GM19372 (cell line): Measurements from ENCODE around the gene LACTBL1.
"Not testable (repeated sequence)": the region's sequence is repeated elsewhere in the genome, so short reads cannot be mapped to it uniquely, and the experiment has no call there.

Source experiments
- ATAC-seq: cut with Tn5 transposase; IDR thresholded peaks from one replicate; pipeline ENCODE4 v1.9.1; 2021; ENCODE audit warnings: mild to moderate bottlenecking, low read depth, moderate library complexity; ENCODE audit not compliant: unreplicated experiment

Gene LACTBL1, protein sequence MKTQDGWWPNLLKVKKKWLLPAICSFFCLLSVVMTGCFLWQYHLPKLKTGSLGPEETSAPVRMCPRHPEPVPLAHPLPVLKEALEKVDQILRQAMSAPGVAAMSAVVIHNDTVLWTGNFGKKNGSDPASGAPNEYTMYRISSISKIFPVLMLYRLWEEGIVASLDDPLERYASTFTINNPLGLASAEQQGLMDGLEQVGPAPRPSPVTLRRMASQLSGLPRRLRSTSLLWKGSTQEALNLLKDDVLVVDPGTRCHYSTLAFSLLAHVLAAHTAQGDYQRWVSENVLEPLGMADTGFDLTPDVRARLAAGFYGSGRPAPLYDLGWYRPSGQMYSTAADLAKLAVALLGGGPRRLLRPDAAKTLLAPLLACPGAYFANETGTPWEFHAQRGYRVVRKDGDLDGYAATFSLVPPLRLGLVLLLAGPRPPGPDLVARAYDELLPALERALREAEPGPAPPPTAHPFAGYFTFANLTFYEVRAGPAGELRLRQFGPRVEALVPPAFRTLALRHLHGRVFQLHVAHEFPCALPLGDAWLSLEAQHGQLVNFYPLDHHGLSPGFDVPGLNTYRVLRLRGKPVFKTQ

GRCh38 chr1:22972760-22973159, at the start of gene LACTBL1:
Gene LACTBL1, minus strand, starts transcription at chr1:22972866. Its CDS starts 550 bp downstream, at chr1:22972316.
- no peak for ATAC-seq

GRCh38 chr1:23021834-23022233, 49.2 kb upstream of the LACTBL1 start:
- ATAC-seq: no peak

GRCh38 chr1:23020706-23021405, 48.2 kb upstream of the LACTBL1 start:
- no peak for ATAC-seq

DNA sequence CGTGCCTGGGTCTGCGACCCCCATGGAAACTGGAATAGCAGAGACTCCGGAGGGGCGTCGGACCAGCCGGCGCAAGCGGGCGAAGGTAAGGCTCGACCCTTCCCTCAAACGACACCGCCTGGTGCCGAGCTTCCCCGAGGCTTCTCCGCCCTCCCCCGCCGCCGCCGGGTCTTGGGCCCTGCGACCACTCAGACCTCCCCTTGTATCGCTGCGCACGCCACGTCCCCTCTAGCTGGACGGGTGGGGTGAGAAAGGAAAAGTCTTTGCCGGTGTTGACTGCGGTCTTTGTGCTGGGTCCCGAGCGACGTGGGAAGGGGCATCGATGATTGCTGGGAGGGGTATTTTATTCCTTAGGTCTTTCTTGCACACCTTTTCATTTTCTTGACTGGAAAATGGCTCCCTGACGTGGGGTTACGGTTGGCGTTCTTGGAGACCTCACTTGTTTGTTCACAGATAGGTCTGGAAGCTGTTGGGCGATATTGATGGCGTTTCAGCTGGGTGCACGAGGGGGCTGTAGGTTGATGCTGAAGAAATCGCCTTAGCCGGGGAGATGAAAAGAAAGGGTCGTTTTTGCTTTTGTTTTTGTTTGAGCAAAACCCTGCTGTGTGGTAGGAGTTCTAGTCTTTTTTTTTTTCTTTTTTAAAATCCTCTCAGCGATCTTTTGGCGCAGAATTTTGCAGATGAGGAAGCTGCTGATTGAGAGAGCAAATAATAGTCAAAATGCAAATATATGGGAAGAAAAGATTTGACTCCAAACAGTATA, 47.4 kb upstream of the LACTBL1 start:
- peak; percentile 9 for ATAC-seq

- peak; percentile 93 for ATAC-seq
Observed at GRCh38 chr1:23019094-23019862, 46.6 kb upstream of the LACTBL1 start, which contains the start of gene KDM1A. Gene KDM1A, plus strand, starts transcription at chr1:23019468. Its CDS starts 129 bp downstream, at chr1:23019597.

DNA sequence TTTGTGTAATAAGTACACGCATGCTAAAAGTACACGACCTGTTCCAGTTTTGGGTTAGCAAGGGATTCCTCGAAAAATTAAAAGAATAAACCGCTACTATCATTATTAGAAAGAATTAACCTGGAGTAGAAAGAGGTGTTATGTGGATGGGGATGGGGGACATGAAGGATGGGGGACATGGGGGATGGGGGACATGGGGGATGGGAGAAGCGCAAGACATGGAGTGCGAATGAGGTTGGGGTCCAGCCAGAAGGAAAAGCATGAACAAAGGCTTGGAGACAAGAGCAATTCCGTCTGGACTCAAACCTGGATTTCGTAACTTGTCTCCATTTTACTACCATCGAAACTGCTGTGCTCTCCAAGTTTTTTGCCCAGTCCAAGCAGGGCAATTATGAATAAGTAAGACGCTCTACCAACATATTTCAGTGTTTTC, 46.0 kb upstream of the LACTBL1 start:
- no peak for ATAC-seq

- ATAC-seq: no peak
Observed at GRCh38 chr1:23013657-23014056, 41.0 kb upstream of the LACTBL1 start.

DNA sequence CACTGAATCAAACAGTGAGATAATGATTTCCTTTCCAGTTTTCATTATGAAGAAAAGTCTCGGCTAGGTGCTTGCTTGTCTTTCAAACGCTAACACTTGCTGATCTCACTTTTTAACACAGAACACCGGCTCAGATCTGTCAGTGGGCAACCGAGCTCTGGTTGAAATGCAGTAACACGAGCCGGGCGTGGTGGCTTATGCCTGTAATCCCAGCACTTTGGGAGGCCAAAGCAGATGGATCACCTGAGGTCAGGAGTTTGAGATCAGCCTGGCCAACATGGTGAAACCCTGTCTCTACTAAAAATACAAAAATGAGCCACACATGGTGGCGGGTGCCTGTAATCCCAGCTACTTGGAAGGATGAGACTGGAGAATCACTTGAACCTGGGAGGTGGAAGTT, 37.4 kb upstream of the LACTBL1 start:
- not testable (repeated sequence) for ATAC-seq

- no peak for ATAC-seq
Observed at GRCh38 chr1:23008901-23009300, 36.2 kb upstream of the LACTBL1 start.

GRCh38 chr1:23007106-23007505, 34.4 kb upstream of the LACTBL1 start:
- no peak for ATAC-seq

DNA sequence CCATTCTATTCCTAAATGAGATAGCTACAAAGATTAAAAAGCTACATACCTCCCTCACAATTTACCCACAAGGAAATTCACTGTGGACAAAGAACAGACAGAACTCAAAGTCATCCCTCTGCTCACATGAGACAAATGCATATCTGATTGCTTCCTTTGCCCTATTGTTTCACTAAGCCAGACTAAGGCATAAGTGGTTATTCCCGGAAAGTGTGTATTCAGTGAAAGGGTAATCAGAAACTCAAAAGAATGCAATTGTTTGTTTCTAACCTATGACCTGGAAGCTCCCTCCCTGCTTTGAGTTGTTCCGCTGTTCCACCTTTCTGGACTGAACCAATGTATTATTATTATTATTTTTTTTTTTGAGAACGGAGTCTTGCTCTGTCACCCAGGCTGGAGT, 32.1 kb upstream of the LACTBL1 start:
- not testable (repeated sequence) for ATAC-seq

GRCh38 chr1:23004112-23004511, 31.4 kb upstream of the LACTBL1 start:
- no peak for ATAC-seq

GRCh38 chr1:23002218-23002617, 29.6 kb upstream of the LACTBL1 start:
- not testable (repeated sequence) for ATAC-seq

- not testable (repeated sequence) for ATAC-seq
Observed at GRCh38 chr1:23000133-23000532, 27.5 kb upstream of the LACTBL1 start.

DNA sequence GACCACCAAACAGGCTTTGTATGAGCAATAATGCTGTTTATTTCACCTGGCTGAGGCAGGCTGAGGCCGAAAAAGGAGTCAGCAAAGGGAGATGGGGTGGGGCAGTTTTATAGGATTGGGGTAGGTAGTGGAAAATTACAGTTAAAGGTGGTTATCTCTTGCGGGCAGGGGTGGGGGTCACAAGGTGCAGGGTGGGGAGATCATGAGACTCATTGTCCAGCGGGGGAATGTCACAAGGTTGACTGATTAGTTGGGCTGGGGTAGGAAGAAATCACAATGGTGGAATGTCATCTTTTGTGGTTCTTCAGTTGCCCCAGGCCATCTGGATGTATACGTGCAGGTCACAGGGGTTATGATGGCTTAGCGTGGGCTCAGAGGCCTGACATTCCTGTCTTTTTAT, 24.9 kb upstream of the LACTBL1 start:
- not testable (repeated sequence) for ATAC-seq

GRCh38 chr1:22995774-22996173, 23.1 kb upstream of the LACTBL1 start:
- no peak for ATAC-seq

DNA sequence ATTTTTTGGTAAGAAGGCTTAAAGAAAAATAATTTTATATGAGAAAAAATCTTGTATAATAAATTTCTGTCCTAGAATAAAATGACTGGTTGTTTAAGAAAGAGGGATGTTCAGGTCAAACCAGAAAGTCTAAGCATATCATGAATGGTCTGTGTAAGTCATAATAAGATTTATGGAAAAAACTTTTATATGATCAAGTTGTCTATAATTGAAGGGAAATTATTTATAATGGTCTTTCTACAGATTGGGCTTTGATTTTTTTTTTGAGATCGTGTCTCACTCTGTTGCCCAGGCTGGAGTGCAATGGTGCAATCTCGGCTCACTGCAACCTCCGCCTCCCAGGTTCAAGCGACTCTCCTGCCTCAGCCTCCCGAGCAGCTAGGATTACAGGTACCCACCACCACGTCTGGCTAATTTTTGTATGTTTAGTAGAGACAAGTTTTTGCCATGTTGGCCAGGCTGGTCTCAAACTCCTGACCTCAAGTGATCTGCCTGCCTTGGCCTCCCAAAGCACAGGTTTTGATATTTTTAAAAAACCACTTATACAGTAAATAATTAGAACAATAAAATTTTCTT, 20.6 kb upstream of the LACTBL1 start:
- not testable (repeated sequence) for ATAC-seq

GRCh38 chr1:22992384-22992783, 19.7 kb upstream of the LACTBL1 start:
- not testable (repeated sequence) for ATAC-seq

GRCh38 chr1:22983944-22984343, 11.3 kb upstream of the LACTBL1 start:
- no peak for ATAC-seq

DNA sequence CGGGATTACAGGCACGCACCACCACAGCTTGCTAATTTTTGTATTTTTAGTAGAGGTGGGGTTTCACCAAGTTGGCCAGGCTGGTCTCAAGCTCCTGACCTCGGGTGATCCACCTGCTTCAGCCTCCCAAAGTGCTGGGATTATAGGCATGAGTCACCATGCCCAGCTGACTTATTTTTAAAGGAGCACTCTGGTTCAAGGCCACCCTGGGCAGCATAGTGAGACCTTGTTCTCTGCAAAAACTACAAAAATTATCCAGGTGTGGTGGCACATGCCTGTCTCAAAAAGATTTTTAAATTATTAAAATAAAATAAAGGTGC, 7.8 kb upstream of the LACTBL1 start:
- not testable (repeated sequence) for ATAC-seq
